Gastrocnemius medialis (tissue), 4 donors: Measurements from ENCODE around the gene KLK2. TPM values are rescaled to one million over a fixed set of nuclear protein-coding genes. Genes with fewer than 3 reads are reported as not detected.

Source experiments
- ATAC-seq, 2 donors: fragments of 150-250 bp; one replicate each; pipeline ENCODE4 v1.9.1; 2016
- DNase-seq, 2 donors: peaks; one replicate each; pipeline ENCODE4 v3.0.0-alpha.2; 2019
- H3K27ac ChIP-seq, 4 donors: fragments of 200-600 bp; sonication (generic); 1 replicate in 1 of 4; 2 replicates in 3 of 4; pipeline ENCODE4 v1.5.1; 2016 to 2018; ENCODE audit warnings: mild to moderate bottlenecking in 2 of 4, moderate library complexity in 1 of 4
- H3K27me3 ChIP-seq, 3 donors: fragments of 200-600 bp; sonication (generic) in 2 of 3; 1 replicate in 1 of 3; 2 replicates in 2 of 3; pipeline versions ENCODE4 v1.5.1 to v1.6.0; 2016 to 2019; ENCODE audit warnings: mild to moderate bottlenecking in 1 of 3, moderate library complexity in 1 of 3
- H3K36me3 ChIP-seq, 2 donors: fragments of 200-600 bp; sonication (generic) in 1 of 2; one replicate each; pipeline ENCODE4 v1.5.1; 2017 to 2018
- H3K4me1 ChIP-seq, 2 donors: fragments of 200-600 bp; sonication (generic) in 1 of 2; one replicate each; pipeline ENCODE4 v1.5.1; 2016 to 2017; ENCODE audit warnings: mild to moderate bottlenecking in 2 of 2
- H3K4me3 ChIP-seq, 4 donors: fragments of 200-600 bp; sonication (generic) in 3 of 4; 1 replicate in 1 of 4; 2 replicates in 3 of 4; pipeline ENCODE4 v1.5.1; 2016 to 2019; ENCODE audit warnings: mild to moderate bottlenecking in 2 of 4
- H3K9me3 ChIP-seq, 3 donors: fragments of 200-600 bp; sonication (generic) in 2 of 3; 1 replicate in 1 of 3; 2 replicates in 2 of 3; pipeline ENCODE4 v1.5.1; 2016 to 2019
- CTCF ChIP-seq, 5 experiments: fragments of 450-650 bp in 3 of 5; fragments of 200-600 bp in 2 of 5; sonication (generic) in 2 of 5; IDR thresholded peaks in 4 of 5; conservative IDR thresholded peaks in 1 of 5; 1 replicate in 4 of 5; 2 replicates in 1 of 5; pipeline ENCODE4 v1.5.1; 2016 to 2019; ENCODE audit warnings: antibody characterized with exemption in 5 of 5, mild to moderate bottlenecking in 3 of 5, moderate library complexity in 3 of 5
- POLR2A ChIP-seq, 2 donors: fragments of 450-650 bp; IDR thresholded peaks; one replicate each; pipeline ENCODE4 v1.6.1; 2017; ENCODE audit warnings: antibody characterized with exemption in 2 of 2, mild to moderate bottlenecking in 2 of 2, moderate library complexity in 2 of 2
- in situ Hi-C, 4 donors: fragments of 200-750 bp; cut with MboI; loops; one replicate each; pipeline versions ENCODE4 v1.15.0 to v1.8.0; 2017; ENCODE audit warnings: low sequenced_read_pairs in 4 of 4
- intact Hi-C: fragments of 100-400 bp; cut with DNase I; formaldehyde crosslinking; loops from one replicate; pipeline ENCODE4 v1.15.1; 2023; ENCODE audit warnings: low total_unique reads
- total RNA-seq, 4 donors: library from RNA; depleted of rRNA; stranded (reverse); fragments of >200 nt; gene quantifications; one replicate each; pipeline versions ENCODE4 v1.1.0 to v1.2.3, GENCODE V29; 2016

The KLK2 gene
- total RNA-seq, 4 donors from 2014 or later = not detected

DNA sequence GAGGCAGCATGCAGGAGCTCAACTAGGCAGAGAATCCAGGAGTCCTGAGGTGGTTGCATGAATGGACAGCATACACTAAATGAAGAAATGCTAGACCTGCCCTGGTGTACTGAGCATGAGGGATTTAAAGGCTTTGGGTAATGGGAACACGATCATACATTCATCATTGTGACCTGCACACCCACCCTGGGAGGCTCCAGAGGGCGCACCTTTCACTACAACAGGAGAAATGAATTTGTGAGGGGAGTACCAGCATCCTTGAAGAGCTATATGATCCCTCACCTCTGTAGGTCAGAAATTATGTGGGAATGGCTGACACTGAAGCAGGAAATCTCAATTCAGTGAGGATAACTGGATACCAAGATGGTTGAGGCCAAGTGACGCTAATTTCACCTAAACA lies 8.9 kb downstream of the KLK2 start:
- Histone ChIP-seq H3K27me3 (peaks cover 0 to 4% (median 0%) of the 10 kb centered on the region in 3 donors), H3K9me3 (no peaks in the 10 kb centered on the region), H3K27ac (no peak overlapping the region), H3K36me3 (no peaks in the 10 kb centered on the region), H3K4me1 (no peaks in the 10 kb centered on the region), H3K4me3 (no peak overlapping the region)
- TF ChIP-seq CTCF (IDR thresholded peaks at IDR 0.05 in 4 of 5, conservative IDR thresholded peaks at IDR 0.05 in 1 of 5) (no peak), POLR2A (IDR thresholded peaks at IDR 0.05) (no peak)
- in situ Hi-C loops = no loop called here
- DNase-seq = no peak
- intact Hi-C loops = no loop called here
- ATAC-seq = no peak

DNA sequence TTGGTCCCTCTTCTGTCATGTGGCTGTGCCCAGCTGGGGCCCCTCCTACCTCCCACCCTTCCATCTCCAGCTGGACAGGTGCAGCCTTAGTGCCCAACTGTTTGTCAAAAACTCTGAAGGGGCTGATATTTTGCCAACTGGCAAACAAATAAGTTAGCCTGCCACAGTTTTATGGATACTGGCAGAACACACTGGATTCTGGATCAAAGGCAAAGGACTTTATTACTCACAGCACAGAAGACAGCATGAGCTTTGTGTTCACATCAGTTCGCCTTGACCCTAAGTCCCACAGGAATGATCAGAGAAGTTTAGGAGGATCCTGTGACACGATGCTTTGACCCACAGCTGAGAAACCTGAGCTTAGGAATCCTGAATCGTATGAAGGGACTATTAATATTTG lies 16.4 kb downstream of the KLK2 start:
- in situ Hi-C loops (no loop called here), intact Hi-C loops (no loop called here)
- ATAC-seq (no peak), DNase-seq (no peak)
- TF ChIP-seq POLR2A (IDR thresholded peaks at IDR 0.05) (no peak), CTCF (IDR thresholded peaks at IDR 0.05 in 4 of 5, conservative IDR thresholded peaks at IDR 0.05 in 1 of 5) (no peak)
- H3K27ac ChIP-seq = no peak overlapping the region
- no peaks in the 10 kb centered on the region for H3K4me1 ChIP-seq
- H3K36me3 ChIP-seq = no peaks in the 10 kb centered on the region
- H3K27me3 ChIP-seq = peaks cover 0 to 3% (median 0%) of the 10 kb centered on the region in 3 donors
- no peaks in the 10 kb centered on the region for H3K9me3 ChIP-seq
- H3K4me3 ChIP-seq = no peak overlapping the region

GRCh38 chr19:50890422-50891252 lies 17.4 kb downstream of the KLK2 start:
- H3K4me3 ChIP-seq = no peak overlapping the region
- H3K36me3 ChIP-seq = no peaks in the 10 kb centered on the region
- ATAC-seq = no peak
- in situ Hi-C loops (no loop called here), intact Hi-C loops (no loop called here)
- H3K27me3 ChIP-seq = peaks cover 0 to 3% (median 0%) of the 10 kb centered on the region in 3 donors
- no peak overlapping the region for H3K27ac ChIP-seq
- no peak for DNase-seq
- H3K9me3 ChIP-seq = no peaks in the 10 kb centered on the region
- no peaks in the 10 kb centered on the region for H3K4me1 ChIP-seq
- no peak for TF ChIP-seq POLR2A (IDR thresholded peaks at IDR 0.05)
- no peak for TF ChIP-seq CTCF (IDR thresholded peaks at IDR 0.05 in 4 of 5, conservative IDR thresholded peaks at IDR 0.05 in 1 of 5)

GRCh38 chr19:50891253-50891625 lies 18.0 kb downstream of the KLK2 start:
- Histone ChIP-seq H3K4me1 (no peaks in the 10 kb centered on the region), H3K9me3 (no peaks in the 10 kb centered on the region), H3K4me3 (no peak overlapping the region), H3K27me3 (peaks cover 0 to 3% (median 0%) of the 10 kb centered on the region in 3 donors), H3K27ac (no peak overlapping the region), H3K36me3 (no peaks in the 10 kb centered on the region)
- TF ChIP-seq CTCF (IDR thresholded peaks at IDR 0.05 in 4 of 5, conservative IDR thresholded peaks at IDR 0.05 in 1 of 5) (no peak), POLR2A (IDR thresholded peaks at IDR 0.05) (no peak)
- in situ Hi-C loops (no loop called here), intact Hi-C loops (no loop called here)
- DNase-seq = no peak
- no peak for ATAC-seq
